ENCODE measurements around the gene ASIC4. TPM values are rescaled to one million over a fixed set of nuclear protein-coding genes. Genes with fewer than 3 reads are reported as not detected.

Gene ASIC4
- total RNA-seq, 1 donor from 2014 or later, result not detected

GRCh38 chr2:219473511-219473910 lies 40.8 kb upstream of the ASIC4 start:
- Histone ChIP-seq H3K4me3 (ENCODE audit: low read depth, low read length) (no peak overlapping the region), H3K27me3 (ENCODE audit: control insufficient read depth, insufficient read depth, low read length) (no peaks in the 10 kb centered on the region), H3K36me3 (ENCODE audit: control insufficient read depth, insufficient read depth, low read length) (peaks cover 4% of the 10 kb centered on the region)
- no peak for DNase-seq (ENCODE audit: low read depth)
- TF ChIP-seq CTCF (IDR thresholded peaks at IDR 0.05; ENCODE audit: insufficient read depth, low read length, poor library complexity, severe bottlenecking), result no peak

GRCh38 chr2:219474285-219475060 lies 39.8 kb upstream of the ASIC4 start:
- Histone ChIP-seq H3K36me3 (ENCODE audit: control insufficient read depth, insufficient read depth, low read length) (peaks cover 2% of the 10 kb centered on the region), H3K4me3 (ENCODE audit: low read depth, low read length) (no peak overlapping the region), H3K27me3 (ENCODE audit: control insufficient read depth, insufficient read depth, low read length) (peaks cover 2% of the 10 kb centered on the region)
- no peak for DNase-seq (ENCODE audit: low read depth)
- TF ChIP-seq CTCF (IDR thresholded peaks at IDR 0.05; ENCODE audit: insufficient read depth, low read length, poor library complexity, severe bottlenecking), result no peak

GRCh38 chr2:219475278-219475677 lies 39.0 kb upstream of the ASIC4 start:
- Histone ChIP-seq H3K36me3 (ENCODE audit: control insufficient read depth, insufficient read depth, low read length) (peaks cover 1% of the 10 kb centered on the region), H3K27me3 (ENCODE audit: control insufficient read depth, insufficient read depth, low read length) (peaks cover 2% of the 10 kb centered on the region), H3K4me3 (ENCODE audit: low read depth, low read length) (no peak overlapping the region)
- no peak for DNase-seq (ENCODE audit: low read depth)
- TF ChIP-seq CTCF (IDR thresholded peaks at IDR 0.05; ENCODE audit: insufficient read depth, low read length, poor library complexity, severe bottlenecking), result no peak

- Histone ChIP-seq H3K27me3 (ENCODE audit: control insufficient read depth, insufficient read depth, low read length) (peaks cover 2% of the 10 kb centered on the region), H3K4me3 (ENCODE audit: low read depth, low read length) (no peak overlapping the region), H3K36me3 (ENCODE audit: control insufficient read depth, insufficient read depth, low read length) (peaks cover 1% of the 10 kb centered on the region)
- peak; percentile 96 for TF ChIP-seq CTCF (IDR thresholded peaks at IDR 0.05; ENCODE audit: insufficient read depth, low read length, poor library complexity, severe bottlenecking)
- DNase-seq (ENCODE audit: low read depth), result no peak
These were observed 38.3 kb upstream of the ASIC4 start for GRCh38 chr2:219475697-219476651.

GRCh38 chr2:219476652-219477151 lies 37.6 kb upstream of the ASIC4 start:
- H3K36me3 ChIP-seq (ENCODE audit: control insufficient read depth, insufficient read depth, low read length), result peaks cover 1% of the 10 kb centered on the region
- TF ChIP-seq CTCF (IDR thresholded peaks at IDR 0.05; ENCODE audit: insufficient read depth, low read length, poor library complexity, severe bottlenecking), result no peak
- no peak overlapping the region for H3K4me3 ChIP-seq (ENCODE audit: low read depth, low read length)
- DNase-seq (ENCODE audit: low read depth), result no peak
- H3K27me3 ChIP-seq (ENCODE audit: control insufficient read depth, insufficient read depth, low read length), result peaks cover 2% of the 10 kb centered on the region

Data from kidney epithelial cell (primary cell).